A549 (cell line): ENCODE data around the gene LEKR1. TPM values are rescaled to one million over a fixed set of nuclear protein-coding genes. Genes with fewer than 3 reads are reported as not detected.

ENCODE experiments used
- ATAC-seq, 2 experiments: fragments of 200-7000 bp in 1 of 2; fragments of >200 bp in 1 of 2; cut with Nextera tagmentation in 1 of 2; cut with Tn5 transposase in 1 of 2; 3 replicates each; pipeline versions ENCODE4 v1.8.0 to v1.9.1; 2018 to 2020; ENCODE audit warnings: mild to moderate bottlenecking in 1 of 2, moderate library complexity in 1 of 2
- CTCF ChIA-PET: fragments of 300-600 bp; sonication (Branson Sonifier 250); formaldehyde crosslinking; extraction: SDS; loops from one replicate; lab custom pipeline; 2021; ENCODE audit warnings: antibody characterized with exemption, inconsistent platforms; lab: Yijun Ruan, JAX
- POLR2A ChIA-PET: fragments of 350-600 bp; formaldehyde crosslinking; extraction: SDS; loops from one replicate; lab custom pipeline; 2021; ENCODE audit warnings: antibody characterized with exemption, inconsistent platforms; lab: Yijun Ruan, JAX
- DNase-seq, 2 experiments: peaks; one replicate each; pipeline versions ENCODE4 v3.0.0 to v3.0.0-alpha.2; 2011 to 2016; ENCODE audit warnings: low read depth in 1 of 2, low spot score in 1 of 2
- FAIRE-seq: peaks from 2 replicates; lab custom pipeline; 2011; peaks lifted over from hg19 to GRCh38; lab: Jason Lieb, UNC
- H3K27ac ChIP-seq, 2 experiments: fragments of >200 bp; sonication (Bioruptor Twin); formaldehyde crosslinking; 3 replicates each; pipeline ENCODE4 v1.5.1; 2016 to 2017
- H3K4me1 ChIP-seq: fragments of >200 bp; sonication (Bioruptor Twin); formaldehyde crosslinking; 3 replicates; pipeline ENCODE4 v1.6.1; 2016
- H3K4me2 ChIP-seq: fragments of >200 bp; sonication (Bioruptor Twin); formaldehyde crosslinking; 3 replicates; pipeline ENCODE4 v1.6.1; 2016
- H3K4me3 ChIP-seq: fragments of >200 bp; sonication (Bioruptor Twin); formaldehyde crosslinking; 3 replicates; pipeline ENCODE4 v1.5.1; 2016
- H3K9me3 ChIP-seq: fragments of >200 bp; sonication (Bioruptor Twin); formaldehyde crosslinking; 3 replicates; pipeline ENCODE4 v1.6.1; 2016
- ATOH8 ChIP-seq: fragments of 250-450 bp; sonication (Bioruptor Pico); IDR thresholded peaks from 2 replicates; pipeline ENCODE4 v1.5.0; 2020; ENCODE audit warnings: low read depth, mild to moderate bottlenecking, moderate library complexity
- BHLHE40 ChIP-seq: IDR thresholded peaks from 2 replicates; pipeline ENCODE4 v1.6.1; 2012; ENCODE audit warnings: low read depth, low read length, inconsistent platforms
- CBX8 ChIP-seq: fragments of 200-600 bp; sonication (generic); IDR thresholded peaks from 2 replicates; pipeline ENCODE4 v1.6.1; 2016
- CHD2 ChIP-seq: fragments of 150-350 bp; IDR thresholded peaks from 2 replicates; pipeline ENCODE4 v1.6.1; 2014; ENCODE audit warnings: low read length; ENCODE audit not compliant: partially characterized antibody
- EHF ChIP-seq: fragments of 250-450 bp; sonication (Bioruptor Pico); IDR thresholded peaks from 2 replicates; pipeline ENCODE4 v1.5.0; 2020; ENCODE audit warnings: mild to moderate bottlenecking
- EP300 ChIP-seq, 2 experiments: fragments of >200 bp; sonication (Bioruptor Twin); formaldehyde crosslinking; IDR thresholded peaks; 2 replicates in 1 of 2; 3 replicates in 1 of 2; pipeline ENCODE4 v1.6.1; 2016 to 2017
- FOSL2 ChIP-seq, 2 experiments: fragments of 450-650 bp in 1 of 2; fragments of >200 bp in 1 of 2; sonication (Bioruptor Twin) in 1 of 2; formaldehyde crosslinking; IDR thresholded peaks; 2 replicates each; pipeline versions ENCODE4 v1.5.0 to v1.6.1; 2016 to 2020; ENCODE audit warnings: mild to moderate bottlenecking in 1 of 2, moderate library complexity in 1 of 2
- GATA3 ChIP-seq: IDR thresholded peaks from 2 replicates; pipeline ENCODE4 v1.6.1; 2012; ENCODE audit warnings: borderline replicate concordance
- HES2 ChIP-seq: fragments of >200 bp; sonication (Bioruptor Twin); formaldehyde crosslinking; IDR thresholded peaks from 2 replicates; pipeline ENCODE4 v1.6.1; 2016
- HMGXB4 ChIP-seq: fragments of 250-450 bp; sonication (Bioruptor Pico); IDR thresholded peaks from 2 replicates; pipeline ENCODE4 v1.5.0; 2021; ENCODE audit warnings: mild to moderate bottlenecking, moderate library complexity, borderline replicate concordance
- HOXA7 ChIP-seq: fragments of 250-450 bp; sonication (Bioruptor Pico); IDR thresholded peaks from 2 replicates; pipeline ENCODE4 v1.5.0; 2020; ENCODE audit warnings: mild to moderate bottlenecking, moderate library complexity
- HOXB5 ChIP-seq: fragments of 250-450 bp; sonication (Bioruptor Pico); IDR thresholded peaks from 2 replicates; pipeline ENCODE4 v1.5.0; 2020; ENCODE audit warnings: mild to moderate bottlenecking, moderate library complexity
- JUNB ChIP-seq: fragments of >200 bp; sonication (Bioruptor Twin); formaldehyde crosslinking; IDR thresholded peaks from 2 replicates; pipeline ENCODE4 v1.6.1; 2016
- MAFK ChIP-seq: fragments of 450-650 bp; IDR thresholded peaks from 2 replicates; pipeline ENCODE4 v1.6.1; 2014; ENCODE audit not compliant: partially characterized antibody
- MAX ChIP-seq: IDR thresholded peaks from 2 replicates; pipeline ENCODE4 v1.6.1; 2012
- MAZ ChIP-seq: fragments of 150-350 bp; IDR thresholded peaks from 2 replicates; pipeline ENCODE4 v1.6.1; 2014; ENCODE audit warnings: antibody characterized with exemption, low read depth, low read length, borderline replicate concordance
- MYC ChIP-seq: IDR thresholded peaks from 2 replicates; pipeline ENCODE4 v1.6.1; 2012; ENCODE audit warnings: mild to moderate bottlenecking, inconsistent platforms, low read length, improper control_type of control experiment, borderline replicate concordance
- NFE2L2 ChIP-seq: fragments of 150-350 bp; conservative IDR thresholded peaks from 2 replicates; pipeline ENCODE4 v1.6.1; 2014; ENCODE audit warnings: low read length
- NPAS2 ChIP-seq: fragments of 250-450 bp; sonication (Bioruptor Pico); IDR thresholded peaks from 2 replicates; pipeline ENCODE4 v1.8.0; 2022; ENCODE audit warnings: mild to moderate bottlenecking, moderate library complexity, borderline replicate concordance
- NR3C1 ChIP-seq: fragments of >200 bp; sonication (Bioruptor Twin); formaldehyde crosslinking; IDR thresholded peaks from 3 replicates; pipeline ENCODE4 v1.6.1; 2017
- PBX3 ChIP-seq: IDR thresholded peaks from 2 replicates; pipeline ENCODE4 v1.6.1; 2012
- PHF8 ChIP-seq: fragments of 200-600 bp; sonication (generic); IDR thresholded peaks from 2 replicates; pipeline ENCODE4 v1.6.1; 2016; ENCODE audit warnings: low read depth, mild to moderate bottlenecking, antibody characterized with exemption, moderate library complexity, borderline replicate concordance
- POLR2A ChIP-seq: IDR thresholded peaks from 2 replicates; pipeline ENCODE4 v1.6.1; 2012; ENCODE audit warnings: mild to moderate bottlenecking, low read length
- POLR2AphosphoS2 ChIP-seq: conservative IDR thresholded peaks from 2 replicates; pipeline ENCODE4 v1.6.1; 2012; ENCODE audit warnings: low read length, improper control_type of control experiment, inconsistent platforms
- RAD21 ChIP-seq, 2 experiments: fragments of >200 bp in 1 of 2; sonication (Bioruptor Twin) in 1 of 2; formaldehyde crosslinking in 1 of 2; IDR thresholded peaks in 1 of 2; conservative IDR thresholded peaks in 1 of 2; 2 replicates in 1 of 2; 3 replicates in 1 of 2; pipeline ENCODE4 v1.6.1; 2012 to 2018; ENCODE audit warnings: inconsistent platforms in 1 of 2
- RARB ChIP-seq: fragments of 250-450 bp; sonication (Bioruptor Pico); IDR thresholded peaks from 2 replicates; pipeline ENCODE4 v1.8.0; 2021; ENCODE audit warnings: mild to moderate bottlenecking, moderate library complexity
- RCOR1 ChIP-seq: fragments of 150-350 bp; IDR thresholded peaks from 2 replicates; pipeline ENCODE4 v1.6.1; 2014; ENCODE audit warnings: antibody characterized with exemption, low read length, low read depth
- RFX5 ChIP-seq: fragments of 450-650 bp; IDR thresholded peaks from 2 replicates; pipeline ENCODE4 v1.7.1; 2014; ENCODE audit warnings: antibody characterized with exemption, mild to moderate bottlenecking, moderate library complexity
- SMC3 ChIP-seq: fragments of >200 bp; sonication (Bioruptor Twin); formaldehyde crosslinking; IDR thresholded peaks from 3 replicates; pipeline ENCODE4 v1.6.1; 2018; ENCODE audit warnings: inconsistent platforms
- TFCP2L1 ChIP-seq: fragments of 250-450 bp; sonication (Bioruptor Pico); IDR thresholded peaks from 2 replicates; pipeline ENCODE4 v1.5.0; 2021; ENCODE audit warnings: mild to moderate bottlenecking
- TP53 ChIP-seq: fragments of 250-450 bp; sonication (Bioruptor Pico); IDR thresholded peaks from 2 replicates; pipeline ENCODE4 v1.5.0; 2021; ENCODE audit warnings: mild to moderate bottlenecking, moderate library complexity
- USF2 ChIP-seq: fragments of 450-650 bp; IDR thresholded peaks from 2 replicates; pipeline ENCODE4 v1.6.1; 2014; ENCODE audit warnings: antibody characterized with exemption
- ZC3H11A ChIP-seq: fragments of 450-650 bp; IDR thresholded peaks from 2 replicates; pipeline ENCODE4 v1.6.1; 2014; ENCODE audit warnings: antibody characterized with exemption, mild to moderate bottlenecking
- ZFP36 ChIP-seq: fragments of 450-650 bp; IDR thresholded peaks from 2 replicates; pipeline ENCODE4 v1.6.1; 2014; ENCODE audit warnings: borderline replicate concordance; ENCODE audit not compliant: partially characterized antibody
- ZNF302 ChIP-seq: fragments of 250-450 bp; sonication (Bioruptor Pico); IDR thresholded peaks from 2 replicates; pipeline ENCODE4 v1.9.0; 2021; ENCODE audit warnings: inconsistent platforms, mild to moderate bottlenecking, moderate library complexity
- WGBS: methylation state at CpG from one replicate; pipeline ENCODE4 v1.1.6; 2017; ENCODE audit errors: missing lambda C conversion rate; 5-methylcytosine and 5-hydroxymethylcytosine counted together
- polyA minus RNA-seq: library from RNA; depleted of rRNA, polyadenylated mRNA; stranded (reverse); fragments of >200 nt; gene quantifications from 2 replicates; pipeline ENCODE4 v1.2.3, GENCODE V29; 2011; rRNA and poly(A)+ RNA removed
- polyA plus RNA-seq, 4 experiments: library from polyadenylated mRNA; depleted of rRNA in 3 of 4; stranded (reverse); fragments of >200 nt; fragmentation: RNase III in 1 of 4; extraction: RNeasy Plus Mini Kit Qiagen cat#74134 plus additional on column Dnase treatment in 1 of 4; gene quantifications; 2 replicates in 3 of 4; 3 replicates in 1 of 4; pipeline ENCODE4 v1.2.3, GENCODE V29; 2011 to 2017

LEKR1 gene
- polyA plus RNA-seq (2011; rRNA removed) (0.69 and 1.4 TPM in 2 replicates), polyA plus RNA-seq (2017; fragmentation: RNase III; extraction: RNeasy Plus Mini Kit Qiagen cat#74134 plus additional on column Dnase treatment) (0.89 to 1.3 TPM (median 1.2 TPM) in 3 replicates), polyA minus RNA-seq (2.8 and 3.9 TPM in 2 replicates)
- 0.31 and 0.32 TPM in 2 replicates for polyA plus RNA-seq (2012; cell fraction: cytosol; rRNA removed)
- polyA plus RNA-seq (2012; cell fraction: nucleus; rRNA removed), result 0.11 and 0.26 TPM in 2 replicates

GRCh38 chr3:156826144-156826895, at the start of gene LEKR1:
TSS of gene LEKR1 (plus strand) at chr3:156826353. CDS start at chr3:156829330, 2,977 bp downstream.
- FAIRE-seq, result no peak
- under 1% methylated on average over 35 of the region's 63 CpGs for WGBS
- ChIA-PET POLR2A (interaction anchor here (0.7 to 2.2 kb wide), 7 partner anchors 8 to 263 kb away, joined by 3 to 9 read pairs (median 4); partner anchors contain the start of gene TIPARP), CTCF (no interaction called here)
- Histone ChIP-seq H3K4me3 (peak within 1 kb of the TSS; percentile 54), H3K4me2 (peak within 1 kb of the TSS; percentile 88), H3K4me1 (peaks cover 11% of the 10 kb centered on the region), H3K9me3 (no peaks in the 10 kb centered on the region), H3K27ac (peak within 1 kb of the TSS; percentile 89 to 94)
- DNase-seq, result peak; percentile 73 to 96
- ATAC-seq, result peak; percentile 91 to 95
- TF ChIP-seq GATA3 (peak; percentile 22; the same call in 1 of the 2 replicates), PBX3 (0 out of 2 replicates have a peak, but pooled peaks have one; percentile 14), RCOR1 (no peak), TFCP2L1 (CRISPR knock-in tag) (peak; percentile 89; the same call in 1 of the 2 replicates), ZNF302 (0 out of 2 replicates have a peak, but pooled peaks have one; percentile 60), MAFK (no peak), CBX8 (no peak), HOXA7 (peak; percentile 81; the same call in 1 of the 2 replicates), POLR2AphosphoS2 (0 out of 2 replicates have a peak, but pooled peaks have one; percentile 40), RAD21 (conservative IDR thresholded peaks at IDR 0.05 in 1 of 2, IDR thresholded peaks at IDR 0.05 in 1 of 2) (no peak; a peak in 2 of 5 replicates), FOSL2 (IDR thresholded peaks at IDR 0.05) (0 out of 2 replicates have a peak, but pooled peaks have one; percentile 18), FOSL2 (CRISPR knock-in tag; IDR thresholded peaks at IDR 0.05) (peak; percentile 92), SMC3 (peak; percentile 18; the same call in 2 of the 3 replicates), HMGXB4 (CRISPR knock-in tag) (peak; percentile 54; the same call in 1 of the 2 replicates), EHF (peak; percentile 45), RFX5 (no peak), HOXB5 (peak; percentile 32; the same call in 1 of the 2 replicates), JUNB (no peak), RARB (CRISPR knock-in tag) (peak; percentile 94), ZFP36 (no peak), MAZ (no peak), ZC3H11A (no peak), HES2 (no peak), POLR2A (peak; percentile 62), NFE2L2 (no peak), CHD2 (peak; percentile 23), NPAS2 (no peak), EP300 (IDR thresholded peaks at IDR 0.05) (no peak), BHLHE40 (peak; percentile 86), NR3C1 (no peak), PHF8 (no peak; the same call in 1 of the 2 replicates), MAX (peak; percentile 96), ATOH8 (peak; percentile 63; the same call in 1 of the 2 replicates), MYC (0 out of 2 replicates have a peak, but pooled peaks have one; percentile 24), USF2 (0 out of 2 replicates have a peak, but pooled peaks have one; percentile 13), TP53 (CRISPR knock-in tag) (0 out of 2 replicates have a peak, but pooled peaks have one; percentile 13)
